ENCODE data around the gene NRG2. TPM values are rescaled to one million over a fixed set of nuclear protein-coding genes. Genes with fewer than 3 reads are reported as not detected.

The NRG2 gene
- total and polyA plus RNA-seq, 2 donors (not counting 3 experiments of a cell fraction or from before 2014, with no cell fraction given) = 0.26 to 0.42 TPM

GRCh38 chr5:139828207-139828895 is 214.7 kb downstream of the NRG2 start:
- Histone ChIP-seq H3K4me2 (ENCODE audit: insufficient read depth, low read length) (no peak overlapping the region), H4K20me1 (replicated peaks; ENCODE audit: control insufficient read depth, extremely low read depth, insufficient read depth, low read length) (no peaks in the 10 kb centered on the region), H3K4me3 (replicated peaks in 1 of 3; ENCODE audit: insufficient read depth in 1 of 3, low read depth in 1 of 3, low read length in 3 of 3) (no peak overlapping the region), H2AFZ (ENCODE audit: low read depth, low read length) (no peak overlapping the region), H3K9me1 (replicated peaks; ENCODE audit: control insufficient read depth, extremely low read depth, insufficient read depth, low read length) (no peaks in the 10 kb centered on the region), H3K36me3 (ENCODE audit: control insufficient read depth in 2 of 2, extremely low read depth in 1 of 2, insufficient read depth in 2 of 2, low read length in 2 of 2) (no peaks in the 10 kb centered on the region), H3K4me1 (ENCODE audit: control insufficient read depth, extremely low read depth, insufficient read depth, low read length) (no peaks in the 10 kb centered on the region), H3K9me3 (replicated peaks; ENCODE audit: control insufficient read depth, insufficient read depth, low read length) (no peaks in the 10 kb centered on the region), H3K27ac (ENCODE audit: insufficient read depth, low read depth, low read length) (no peak overlapping the region), H3K27me3 (ENCODE audit: control insufficient read depth in 2 of 2, insufficient read depth in 2 of 2, low read length in 2 of 2) (peaks cover 6 to 18% of the 10 kb centered on the region in 2 experiments), H3K9ac (replicated peaks; ENCODE audit: extremely low read depth, insufficient read depth, low read length) (no peak overlapping the region), H3K79me2 (ENCODE audit: control insufficient read depth, insufficient read depth, low read length) (no peaks in the 10 kb centered on the region)
- dilution Hi-C loops (cut with MboI; ENCODE audit: extremely low pct_ligation_motif_present, low sequenced_read_pairs) (no loop called here), intact Hi-C loops (cut with micrococcal nuclease) (no loop called here)
- no peak for TF ChIP-seq GATA2 (IDR thresholded peaks at IDR 0.05; ENCODE audit: insufficient read depth, insufficient read length, low read depth, low read length)
- TF ChIP-seq EZH2 (IDR thresholded peaks at IDR 0.05; ENCODE audit: borderline replicate concordance, low read depth, low read length, severe bottlenecking) = no peak
- TF ChIP-seq POLR2A (IDR thresholded peaks at IDR 0.05; ENCODE audit: low read depth, low read length) = no peak
- no peak for TF ChIP-seq CTCF (IDR thresholded peaks at IDR 0.05; ENCODE audit: extremely low read depth in 1 of 2, insufficient read depth in 1 of 2, low read depth in 1 of 2, low read length in 2 of 2)
- no peak for TF ChIP-seq FOS (IDR thresholded peaks at IDR 0.05; ENCODE audit: borderline replicate concordance, insufficient read depth, low read length)
- no peak for TF ChIP-seq POLR2AphosphoS5 (IDR thresholded peaks at IDR 0.05; ENCODE audit: insufficient read depth, low read depth, low read length)
- no peak for TF ChIP-seq JUN (IDR thresholded peaks at IDR 0.05; ENCODE audit: borderline replicate concordance, insufficient read depth, insufficient read length, low read depth)
- TF ChIP-seq, protein P1, sequence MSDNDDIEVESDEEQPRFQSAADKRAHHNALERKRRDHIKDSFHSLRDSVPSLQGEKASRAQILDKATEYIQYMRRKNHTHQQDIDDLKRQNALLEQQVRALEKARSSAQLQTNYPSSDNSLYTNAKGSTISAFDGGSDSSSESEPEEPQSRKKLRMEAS (IDR thresholded peaks at IDR 0.05; ENCODE audit: insufficient read depth, insufficient read length) = no peak
- TF ChIP-seq MYC (IDR thresholded peaks at IDR 0.05; ENCODE audit: low read depth, low read length) = no peak
- DNase-seq (ENCODE audit: low read depth, low spot score) (no peak), FAIRE-seq (no peak)
- CTCF ChIA-PET = no interaction called here
- POLR2A ChIA-PET = no interaction called here
- BruUV-seq (replicated peaks) = no TSS peak

All from endothelial cell of umbilical vein (primary cell).